Measurements from ENCODE around the gene PDE4D.

Gene PDE4D

GRCh38 chr5:59268756-59269415 is 624.6 kb downstream of the PDE4D start:
- no peak for DNase-seq (ENCODE audit: low read depth in 2 of 2, low spot score in 1 of 2)

GRCh38 chr5:59267033-59267432 is 626.5 kb downstream of the PDE4D start:
- DNase-seq (ENCODE audit: low read depth in 2 of 2, low spot score in 1 of 2): no peak

- no peak for DNase-seq (ENCODE audit: low read depth in 2 of 2, low spot score in 1 of 2)
Observed at GRCh38 chr5:59266410-59266809, 627.1 kb downstream of the PDE4D start.

- no peak for DNase-seq (ENCODE audit: low read depth in 2 of 2, low spot score in 1 of 2)
Observed at GRCh38 chr5:59264639-59265245, 628.8 kb downstream of the PDE4D start.

GRCh38 chr5:59264013-59264412 is 629.5 kb downstream of the PDE4D start:
- no peak for DNase-seq (ENCODE audit: low read depth in 2 of 2, low spot score in 1 of 2)

GRCh38 chr5:59261969-59262368 is 631.6 kb downstream of the PDE4D start:
- no peak for DNase-seq (ENCODE audit: low read depth in 2 of 2, low spot score in 1 of 2)

GRCh38 chr5:59260973-59261372 is 632.6 kb downstream of the PDE4D start:
- no peak for DNase-seq (ENCODE audit: low read depth in 2 of 2, low spot score in 1 of 2)

- no peak for DNase-seq (ENCODE audit: low read depth in 2 of 2, low spot score in 1 of 2)
Observed at GRCh38 chr5:59260200-59260599, 633.3 kb downstream of the PDE4D start.

- no peak for DNase-seq (ENCODE audit: low read depth in 2 of 2, low spot score in 1 of 2)
Observed at GRCh38 chr5:59259237-59259636, 634.3 kb downstream of the PDE4D start.

- DNase-seq (ENCODE audit: low read depth in 2 of 2, low spot score in 1 of 2): no peak
Observed at GRCh38 chr5:59257488-59258400, 635.8 kb downstream of the PDE4D start.

GRCh38 chr5:59256331-59256730 is 637.2 kb downstream of the PDE4D start:
- no peak for DNase-seq (ENCODE audit: low read depth in 2 of 2, low spot score in 1 of 2)

- DNase-seq (ENCODE audit: low read depth in 2 of 2, low spot score in 1 of 2): no peak
Observed at GRCh38 chr5:59254055-59254687, 639.4 kb downstream of the PDE4D start.

- DNase-seq (ENCODE audit: low read depth in 2 of 2, low spot score in 1 of 2): no peak
Observed at GRCh38 chr5:59253625-59254024, 639.9 kb downstream of the PDE4D start.

GRCh38 chr5:59251627-59252026 is 641.9 kb downstream of the PDE4D start:
- no peak for DNase-seq (ENCODE audit: low read depth in 2 of 2, low spot score in 1 of 2)

GRCh38 chr5:59249726-59250125 is 643.8 kb downstream of the PDE4D start:
- no peak for DNase-seq (ENCODE audit: low read depth in 2 of 2, low spot score in 1 of 2)

- DNase-seq (ENCODE audit: low read depth in 2 of 2, low spot score in 1 of 2): no peak
Observed at GRCh38 chr5:59249160-59249559, 644.4 kb downstream of the PDE4D start.

GRCh38 chr5:59246882-59247281 is 646.6 kb downstream of the PDE4D start:
- DNase-seq (ENCODE audit: low read depth in 2 of 2, low spot score in 1 of 2): no peak

GRCh38 chr5:59246145-59246869 is 647.2 kb downstream of the PDE4D start:
- no peak for DNase-seq (ENCODE audit: low read depth in 2 of 2, low spot score in 1 of 2)

GRCh38 chr5:59245198-59245597 is 648.3 kb downstream of the PDE4D start:
- no peak for DNase-seq (ENCODE audit: low read depth in 2 of 2, low spot score in 1 of 2)

GRCh38 chr5:59241552-59241951 is 652.0 kb downstream of the PDE4D start:
- DNase-seq (ENCODE audit: low read depth in 2 of 2, low spot score in 1 of 2): no peak

- no peak for DNase-seq (ENCODE audit: low read depth in 2 of 2, low spot score in 1 of 2)
Observed at GRCh38 chr5:59241119-59241518, 652.4 kb downstream of the PDE4D start.

Data from stimulated activated CD8-positive, alpha-beta memory T cell treated with anti-CD3 and anti-CD28 coated beads, Interleukin-4, amount 100 ng/mL, for 4 hours (primary cell).